Lower leg skin (tissue), 4 donors: ENCODE measurements around the gene PDZD8. TPM values are rescaled to one million over a fixed set of nuclear protein-coding genes. Genes with fewer than 3 reads are reported as not detected.

Experiments used
- DNase-seq, 2 donors: peaks; one replicate each; pipeline ENCODE4 v3.0.0-alpha.2; 2019; ENCODE audit warnings: low spot score in 2 of 2
- H3K4me3 ChIP-seq: fragments of 200-600 bp; sonication (generic); 2 replicates; pipeline ENCODE4 v1.5.1; 2017; ENCODE audit warnings: mild to moderate bottlenecking, low read depth; ENCODE audit not compliant: poor library complexity, severe bottlenecking
- CTCF ChIP-seq, 3 donors: fragments of 450-650 bp; IDR thresholded peaks; one replicate each; pipeline ENCODE4 v1.5.1; 2016; ENCODE audit warnings: antibody characterized with exemption in 3 of 3, mild to moderate bottlenecking in 3 of 3, moderate library complexity in 2 of 3
- POLR2A ChIP-seq, 2 donors: fragments of 450-650 bp; IDR thresholded peaks; one replicate each; pipeline ENCODE4 v1.6.1; 2016 to 2017; ENCODE audit warnings: antibody characterized with exemption in 2 of 2, mild to moderate bottlenecking in 1 of 2, moderate library complexity in 1 of 2
- WGBS, 2 donors: methylation state at CpG; one replicate each; pipeline ENCODE4 v1.1.5; 2018; 5-methylcytosine and 5-hydroxymethylcytosine counted together
- intact Hi-C: fragments of 100-400 bp; cut with DNase I; formaldehyde crosslinking; loops from one replicate; pipeline ENCODE4 v1.15.0; 2023; ENCODE audit warnings: low total_unique reads
- total RNA-seq, 4 donors: library from RNA; depleted of rRNA; stranded (reverse); fragments of >200 nt; gene quantifications; one replicate each; pipeline ENCODE4 v1.1.0, GENCODE V29; 2016

PDZD8 gene, protein sequence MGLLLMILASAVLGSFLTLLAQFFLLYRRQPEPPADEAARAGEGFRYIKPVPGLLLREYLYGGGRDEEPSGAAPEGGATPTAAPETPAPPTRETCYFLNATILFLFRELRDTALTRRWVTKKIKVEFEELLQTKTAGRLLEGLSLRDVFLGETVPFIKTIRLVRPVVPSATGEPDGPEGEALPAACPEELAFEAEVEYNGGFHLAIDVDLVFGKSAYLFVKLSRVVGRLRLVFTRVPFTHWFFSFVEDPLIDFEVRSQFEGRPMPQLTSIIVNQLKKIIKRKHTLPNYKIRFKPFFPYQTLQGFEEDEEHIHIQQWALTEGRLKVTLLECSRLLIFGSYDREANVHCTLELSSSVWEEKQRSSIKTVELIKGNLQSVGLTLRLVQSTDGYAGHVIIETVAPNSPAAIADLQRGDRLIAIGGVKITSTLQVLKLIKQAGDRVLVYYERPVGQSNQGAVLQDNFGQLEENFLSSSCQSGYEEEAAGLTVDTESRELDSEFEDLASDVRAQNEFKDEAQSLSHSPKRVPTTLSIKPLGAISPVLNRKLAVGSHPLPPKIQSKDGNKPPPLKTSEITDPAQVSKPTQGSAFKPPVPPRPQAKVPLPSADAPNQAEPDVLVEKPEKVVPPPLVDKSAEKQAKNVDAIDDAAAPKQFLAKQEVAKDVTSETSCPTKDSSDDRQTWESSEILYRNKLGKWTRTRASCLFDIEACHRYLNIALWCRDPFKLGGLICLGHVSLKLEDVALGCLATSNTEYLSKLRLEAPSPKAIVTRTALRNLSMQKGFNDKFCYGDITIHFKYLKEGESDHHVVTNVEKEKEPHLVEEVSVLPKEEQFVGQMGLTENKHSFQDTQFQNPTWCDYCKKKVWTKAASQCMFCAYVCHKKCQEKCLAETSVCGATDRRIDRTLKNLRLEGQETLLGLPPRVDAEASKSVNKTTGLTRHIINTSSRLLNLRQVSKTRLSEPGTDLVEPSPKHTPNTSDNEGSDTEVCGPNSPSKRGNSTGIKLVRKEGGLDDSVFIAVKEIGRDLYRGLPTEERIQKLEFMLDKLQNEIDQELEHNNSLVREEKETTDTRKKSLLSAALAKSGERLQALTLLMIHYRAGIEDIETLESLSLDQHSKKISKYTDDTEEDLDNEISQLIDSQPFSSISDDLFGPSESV
- 10 to 100 TPM; 20.6 to 29.4 (median 27.8) TPM for total RNA-seq

GRCh38 chr10:117375360-117376178 is at the start of gene PDZD8:
TSS of gene PDZD8 (minus strand) at chr10:117375440. CDS start at chr10:117375227, 213 bp downstream.
- WGBS, 2 donors, result 0% methylated on average over 50 to 67 of the region's 103 CpGs
- TF ChIP-seq CTCF (IDR thresholded peaks at IDR 0.05) (no peak), POLR2A (IDR thresholded peaks at IDR 0.05) (peak in 1 of 2 donors; percentile 39)
- intact Hi-C loops, result no loop called here
- H3K4me3 ChIP-seq, result peak within 1 kb of the TSS; percentile 54
- peak; percentile 90 to 98 for DNase-seq

DNA sequence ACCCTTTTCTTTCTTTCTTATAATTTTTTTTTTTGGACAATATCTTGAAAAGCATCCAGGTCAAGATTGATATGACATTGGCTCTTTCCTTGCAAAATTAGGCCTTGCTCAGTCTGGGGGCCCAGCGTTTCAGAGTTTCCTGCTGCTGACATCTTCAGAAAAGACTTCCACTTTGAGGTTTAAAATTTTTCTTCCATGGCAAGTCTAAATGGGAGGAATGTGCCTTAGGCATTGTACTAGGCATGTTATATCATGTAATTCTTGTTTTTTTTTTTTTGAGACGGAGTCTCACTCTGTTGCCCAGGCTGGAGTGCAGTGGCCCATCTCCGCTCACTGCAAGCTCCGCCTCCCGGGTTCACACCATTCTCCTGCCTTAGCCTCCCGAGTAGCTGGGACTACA is 48.9 kb upstream of the PDZD8 start:
- WGBS, 2 donors, result 78 to 83% methylated on average over 6 of the region's 6 CpGs
- DNase-seq, result no peak
- no peak overlapping the region for H3K4me3 ChIP-seq
- intact Hi-C loops, result no loop called here
- TF ChIP-seq CTCF (IDR thresholded peaks at IDR 0.05) (no peak), POLR2A (IDR thresholded peaks at IDR 0.05) (no peak)

DNA sequence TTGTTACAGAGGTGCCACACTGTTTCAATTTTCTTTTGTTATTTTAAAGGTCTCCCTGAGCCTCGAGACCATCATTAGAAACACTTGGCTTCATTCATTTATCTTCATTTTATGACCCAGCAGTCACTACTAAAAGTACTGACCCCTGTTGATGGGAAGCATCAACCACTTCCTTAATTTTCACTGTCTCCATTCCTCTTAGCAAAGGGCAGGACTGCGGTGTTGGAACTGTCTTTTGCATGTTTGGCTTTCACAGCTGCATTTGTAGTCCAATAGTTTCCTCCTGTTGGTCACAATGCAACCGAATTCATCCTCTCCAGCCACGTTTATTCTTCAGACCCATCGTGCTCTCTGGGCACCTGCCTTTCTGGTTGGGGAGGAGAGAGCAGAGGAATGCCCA is 46.7 kb upstream of the PDZD8 start:
- no peak overlapping the region for H3K4me3 ChIP-seq
- intact Hi-C loops, result no loop called here
- TF ChIP-seq CTCF (IDR thresholded peaks at IDR 0.05) (no peak), POLR2A (IDR thresholded peaks at IDR 0.05) (no peak)
- peak in 1 of 2 donors; percentile 21 for DNase-seq
- WGBS, 2 donors, result 75 to 80% methylated on average over 5 of the region's 5 CpGs

DNA sequence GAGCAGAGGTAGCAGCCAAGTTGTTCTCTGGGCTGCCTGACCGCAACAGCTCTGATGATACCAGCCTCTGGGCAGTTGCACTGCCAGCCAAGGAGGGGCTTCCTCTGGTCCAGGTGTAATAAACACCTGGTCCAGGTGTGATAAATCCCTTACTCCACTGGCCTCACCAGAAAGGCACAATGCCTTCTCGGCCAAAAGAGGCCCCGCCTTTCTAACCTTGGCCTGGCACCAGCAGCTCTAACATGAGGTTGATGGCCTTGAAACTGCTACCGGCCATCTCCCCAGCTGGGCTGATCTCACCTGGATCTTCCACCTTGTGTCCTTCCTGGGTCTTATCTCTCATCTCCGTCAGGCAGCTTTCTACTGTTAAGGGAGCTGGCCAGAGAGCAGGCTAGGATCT is 45.5 kb upstream of the PDZD8 start:
- DNase-seq, result peak in 1 of 2 donors; percentile 75
- no peak overlapping the region for H3K4me3 ChIP-seq
- WGBS, 2 donors, result 78 to 90% methylated on average over 5 of the region's 5 CpGs
- TF ChIP-seq CTCF (IDR thresholded peaks at IDR 0.05) (no peak), POLR2A (IDR thresholded peaks at IDR 0.05) (no peak)
- intact Hi-C loops, result no loop called here

GRCh38 chr10:117419921-117420320 is 44.7 kb upstream of the PDZD8 start:
- peak in 1 of 2 donors; percentile 49 for DNase-seq
- 70 to 73% methylated on average over 5 of the region's 5 CpGs for WGBS, 2 donors
- H3K4me3 ChIP-seq, result no peak overlapping the region
- TF ChIP-seq POLR2A (IDR thresholded peaks at IDR 0.05) (no peak), CTCF (IDR thresholded peaks at IDR 0.05) (no peak)
- intact Hi-C loops, result no loop called here
